ENCODE results near the gene ABCG4. TPM values are rescaled to one million over a fixed set of nuclear protein-coding genes. Genes with fewer than 3 reads are reported as not detected.

The ABCG4 gene
- total and polyA plus RNA-seq, 4 donors, result 0.03 to 0.17 (median 0.05) TPM; not detected in 1

DNA sequence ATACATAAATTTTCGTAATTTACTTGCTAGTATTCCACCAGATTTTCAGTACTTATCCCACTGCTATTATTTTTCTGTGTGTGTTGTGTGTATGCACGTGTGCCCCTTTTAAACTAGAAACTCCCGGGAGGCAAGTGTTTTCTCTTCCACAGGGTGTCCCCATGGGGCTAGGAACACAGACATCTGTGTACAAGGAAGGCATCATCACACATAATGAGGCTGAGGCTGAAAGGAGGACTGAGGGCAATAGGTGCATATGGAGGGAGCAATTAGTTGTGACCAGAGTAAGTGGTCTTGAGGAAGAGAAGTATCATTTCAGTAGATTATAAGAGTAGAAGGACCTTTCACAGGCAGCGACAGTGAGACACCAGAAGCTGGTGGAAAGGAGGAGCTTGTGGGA is 45.1 kb upstream of the ABCG4 start:
- DNase-seq (ENCODE audit: low spot score), result no peak
- Histone ChIP-seq H3K9me3 (ENCODE audit: control insufficient read depth in 4 of 4, low read length in 3 of 4) (no peaks in the 10 kb centered on the region), H3K4me3 (ENCODE audit: low read depth in 1 of 3, low read length in 3 of 3) (no peak overlapping the region), H3K4me1 (ENCODE audit: control insufficient read depth in 4 of 4, insufficient read depth in 4 of 4, low read length in 3 of 4) (peaks cover 4 to 46% (median 36%) of the 10 kb centered on the region in 4 donors), H3K27me3 (ENCODE audit: control insufficient read depth in 4 of 4, insufficient read depth in 4 of 4, low read length in 3 of 4) (no peaks in the 10 kb centered on the region), H3K27ac (ENCODE audit: low read depth in 1 of 2, low read length in 2 of 2) (no peak overlapping the region), H3K9ac (ENCODE audit: low read depth in 1 of 2, low read length in 2 of 2) (no peak overlapping the region), H3K36me3 (ENCODE audit: control insufficient read depth in 4 of 4, insufficient read depth in 3 of 4, low read depth in 1 of 4, low read length in 3 of 4) (peaks cover 0 to 1% (median 0%) of the 10 kb centered on the region in 4 donors)
- 59% methylated on average over 4 of the region's 4 CpGs for WGBS
- TF ChIP-seq TAF1 (conservative IDR thresholded peaks at IDR 0.05), result no peak
- TF ChIP-seq RAD21 (IDR thresholded peaks at IDR 0.05), result peak in 1 of 2 donors; percentile 20
- TF ChIP-seq FOXA2 (IDR thresholded peaks at IDR 0.05), result no peak
- TF ChIP-seq SP1 (IDR thresholded peaks at IDR 0.05), result no peak

GRCh38 chr11:119106564-119107537 is 42.0 kb upstream of the ABCG4 start, which contains the start of gene C2CD2L:
Gene C2CD2L, plus strand, starts transcription at chr11:119107344. Its CDS starts 398 bp downstream, at chr11:119107742.
- peaks cover 0 to 16% (median 12%) of the 10 kb centered on the region in 4 donors for H3K36me3 ChIP-seq (ENCODE audit: control insufficient read depth in 4 of 4, insufficient read depth in 3 of 4, low read depth in 1 of 4, low read length in 3 of 4)
- TF ChIP-seq RXRA (IDR thresholded peaks at IDR 0.05) (no peak), NR2F2 (IDR thresholded peaks at IDR 0.05) (no peak), EGR1 (IDR thresholded peaks at IDR 0.05; ENCODE audit: low read depth in 2 of 2) (no peak), RAD21 (IDR thresholded peaks at IDR 0.05) (peak in 1 of 2 donors; percentile 18), TAF1 (conservative IDR thresholded peaks at IDR 0.05) (no peak), GABPA (IDR thresholded peaks at IDR 0.05 in 1 of 2, conservative IDR thresholded peaks at IDR 0.05 in 1 of 2) (peak in 1 of 2 donors; percentile 63), YY1 (IDR thresholded peaks at IDR 0.05) (peak; percentile 31), FOXA2 (IDR thresholded peaks at IDR 0.05) (no peak), SP1 (IDR thresholded peaks at IDR 0.05) (no peak)
- peaks cover 8 to 40% (median 29%) of the 10 kb centered on the region in 4 donors for H3K4me1 ChIP-seq (ENCODE audit: control insufficient read depth in 4 of 4, insufficient read depth in 4 of 4, low read length in 3 of 4)
- H3K27ac ChIP-seq (ENCODE audit: low read depth in 1 of 2, low read length in 2 of 2), result peak within 1 kb of the TSS; percentile 12 to 61
- peak within 1 kb of the TSS in 1 of 2 donors; percentile 65 for H3K9ac ChIP-seq (ENCODE audit: low read depth in 1 of 2, low read length in 2 of 2)
- H3K9me3 ChIP-seq (ENCODE audit: control insufficient read depth in 4 of 4, low read length in 3 of 4), result no peaks in the 10 kb centered on the region
- peak; percentile 95 for DNase-seq (ENCODE audit: low spot score)
- H3K4me3 ChIP-seq (ENCODE audit: low read depth in 1 of 3, low read length in 3 of 3), result peak within 1 kb of the TSS; percentile 48 to 91 (median 78)
- H3K27me3 ChIP-seq (ENCODE audit: control insufficient read depth in 4 of 4, insufficient read depth in 4 of 4, low read length in 3 of 4), result no peaks in the 10 kb centered on the region
- 3% methylated on average over 49 of the region's 49 CpGs for WGBS

GRCh38 chr11:119107538-119108145 is 41.2 kb upstream of the ABCG4 start:
- peak overlapping the region; percentile 12 to 57 for H3K27ac ChIP-seq (ENCODE audit: low read depth in 1 of 2, low read length in 2 of 2)
- DNase-seq (ENCODE audit: low spot score), result no peak
- H3K9me3 ChIP-seq (ENCODE audit: control insufficient read depth in 4 of 4, low read length in 3 of 4), result no peaks in the 10 kb centered on the region
- H3K4me1 ChIP-seq (ENCODE audit: control insufficient read depth in 4 of 4, insufficient read depth in 4 of 4, low read length in 3 of 4), result peaks cover 8 to 35% (median 24%) of the 10 kb centered on the region in 4 donors
- WGBS, result under 1% methylated on average over 65 of the region's 65 CpGs
- no peaks in the 10 kb centered on the region for H3K27me3 ChIP-seq (ENCODE audit: control insufficient read depth in 4 of 4, insufficient read depth in 4 of 4, low read length in 3 of 4)
- no peak for TF ChIP-seq SP1 (IDR thresholded peaks at IDR 0.05)
- TF ChIP-seq EGR1 (IDR thresholded peaks at IDR 0.05; ENCODE audit: low read depth in 2 of 2), result no peak
- no peak for TF ChIP-seq NR2F2 (IDR thresholded peaks at IDR 0.05)
- TF ChIP-seq FOXA2 (IDR thresholded peaks at IDR 0.05), result no peak
- TF ChIP-seq HNF4G (IDR thresholded peaks at IDR 0.05), result no peak
- no peak for TF ChIP-seq CTCF (IDR thresholded peaks at IDR 0.05; ENCODE audit: low read depth, low read length, missing input control)
- TF ChIP-seq TAF1 (conservative IDR thresholded peaks at IDR 0.05), result no peak
- TF ChIP-seq, protein P1, sequence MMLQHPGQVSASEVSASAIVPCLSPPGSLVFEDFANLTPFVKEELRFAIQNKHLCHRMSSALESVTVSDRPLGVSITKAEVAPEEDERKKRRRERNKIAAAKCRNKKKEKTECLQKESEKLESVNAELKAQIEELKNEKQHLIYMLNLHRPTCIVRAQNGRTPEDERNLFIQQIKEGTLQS (IDR thresholded peaks at IDR 0.05), result no peak
- no peak for TF ChIP-seq RXRA (IDR thresholded peaks at IDR 0.05)
- no peak for TF ChIP-seq YY1 (IDR thresholded peaks at IDR 0.05)
- H3K9ac ChIP-seq (ENCODE audit: low read depth in 1 of 2, low read length in 2 of 2), result peak overlapping the region in 1 of 2 donors; percentile 65
- peaks cover 3 to 22% (median 17%) of the 10 kb centered on the region in 4 donors for H3K36me3 ChIP-seq (ENCODE audit: control insufficient read depth in 4 of 4, insufficient read depth in 3 of 4, low read depth in 1 of 4, low read length in 3 of 4)
- peak overlapping the region; percentile 48 to 91 (median 78) for H3K4me3 ChIP-seq (ENCODE audit: low read depth in 1 of 3, low read length in 3 of 3)
